Lower lobe of right lung (tissue), 2 donors: ENCODE results near the gene DDX41. TPM values are rescaled to one million over a fixed set of nuclear protein-coding genes. Genes with fewer than 3 reads are reported as not detected.

Experiments used
- ATAC-seq, 2 donors: fragments of 200-7000 bp; cut with Tn5 transposase; one replicate each; pipeline ENCODE4 v1.9.1; 2020 to 2022; ENCODE audit warnings: mild to moderate bottlenecking in 2 of 2, moderate library complexity in 2 of 2
- DNase-seq: peaks from one replicate; pipeline ENCODE4 v3.0.0-alpha.2; 2020
- H3K27ac ChIP-seq: fragments of 200-600 bp; one replicate; pipeline ENCODE4 v1.8.0; 2022
- H3K27me3 ChIP-seq: fragments of 200-600 bp; one replicate; pipeline ENCODE4 v1.8.0; 2022; ENCODE audit warnings: low read depth
- H3K36me3 ChIP-seq: fragments of 200-600 bp; one replicate; pipeline ENCODE4 v1.8.0; 2022; ENCODE audit warnings: mild to moderate bottlenecking
- H3K4me1 ChIP-seq: fragments of 200-600 bp; one replicate; pipeline ENCODE4 v1.8.0; 2022
- H3K4me3 ChIP-seq: fragments of 200-600 bp; one replicate; pipeline ENCODE4 v1.8.0; 2022; ENCODE audit warnings: mild to moderate bottlenecking
- H3K9me3 ChIP-seq: fragments of 200-600 bp; one replicate; pipeline ENCODE4 v1.8.0; 2022
- intact Hi-C: fragments of 100-400 bp; cut with DNase I; formaldehyde crosslinking; loops from one replicate; pipeline ENCODE4 v1.11.0; 2022
- total RNA-seq: library from RNA; stranded (reverse); fragmentation: NEBNext Ultra II Directional; extraction: Animal tissue kit (Norgen Biotek cat#: 25700); gene quantifications from one replicate; pipeline ENCODE4 v1.2.1, GENCODE V29; 2021
- TF ChIP-seq, protein P1 (sequence below): fragments of 200-600 bp; IDR thresholded peaks from one replicate; pipeline ENCODE4 v1.8.0; 2022; ENCODE audit warnings: antibody characterized with exemption, mild to moderate bottlenecking
- donor health status: DM: no; HTN: yes; CAD: no; lungs with severe emphysema.

DDX41 gene
- total RNA-seq, 1 donor from 2014 or later, result 69.4 TPM

DNA sequence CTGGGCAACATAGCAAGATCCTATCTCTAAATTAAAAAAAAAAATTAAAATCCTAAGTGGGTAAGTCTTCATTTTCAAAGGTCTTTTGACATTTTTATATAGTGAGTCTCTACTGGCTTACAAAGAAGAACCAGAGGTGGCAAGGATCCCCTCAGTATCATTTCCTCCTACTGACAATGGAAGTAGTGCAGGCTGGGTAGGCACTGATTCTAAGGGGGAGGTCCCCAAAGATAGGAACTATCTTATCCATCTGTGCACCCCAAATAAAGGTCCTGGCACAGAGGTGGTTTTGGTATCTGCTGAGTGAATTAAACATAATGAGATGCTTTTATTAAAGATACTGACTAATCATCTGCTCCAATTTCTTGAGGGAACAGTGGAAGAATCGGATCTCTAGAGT is 33.4 kb upstream of the DDX41 start:
- DNase-seq (no peak), ATAC-seq (no peak)
- TF ChIP-seq, protein P1, sequence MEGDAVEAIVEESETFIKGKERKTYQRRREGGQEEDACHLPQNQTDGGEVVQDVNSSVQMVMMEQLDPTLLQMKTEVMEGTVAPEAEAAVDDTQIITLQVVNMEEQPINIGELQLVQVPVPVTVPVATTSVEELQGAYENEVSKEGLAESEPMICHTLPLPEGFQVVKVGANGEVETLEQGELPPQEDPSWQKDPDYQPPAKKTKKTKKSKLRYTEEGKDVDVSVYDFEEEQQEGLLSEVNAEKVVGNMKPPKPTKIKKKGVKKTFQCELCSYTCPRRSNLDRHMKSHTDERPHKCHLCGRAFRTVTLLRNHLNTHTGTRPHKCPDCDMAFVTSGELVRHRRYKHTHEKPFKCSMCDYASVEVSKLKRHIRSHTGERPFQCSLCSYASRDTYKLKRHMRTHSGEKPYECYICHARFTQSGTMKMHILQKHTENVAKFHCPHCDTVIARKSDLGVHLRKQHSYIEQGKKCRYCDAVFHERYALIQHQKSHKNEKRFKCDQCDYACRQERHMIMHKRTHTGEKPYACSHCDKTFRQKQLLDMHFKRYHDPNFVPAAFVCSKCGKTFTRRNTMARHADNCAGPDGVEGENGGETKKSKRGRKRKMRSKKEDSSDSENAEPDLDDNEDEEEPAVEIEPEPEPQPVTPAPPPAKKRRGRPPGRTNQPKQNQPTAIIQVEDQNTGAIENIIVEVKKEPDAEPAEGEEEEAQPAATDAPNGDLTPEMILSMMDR, result no peak
- no peak overlapping the region for H3K4me3 ChIP-seq
- H3K4me1 ChIP-seq, result peaks cover 70% of the 10 kb centered on the region
- no peaks in the 10 kb centered on the region for H3K9me3 ChIP-seq
- peaks cover 18% of the 10 kb centered on the region for H3K36me3 ChIP-seq
- H3K27ac ChIP-seq, result no peak overlapping the region
- H3K27me3 ChIP-seq, result no peaks in the 10 kb centered on the region
- intact Hi-C loops, result no loop called here

GRCh38 chr5:177548495-177548894 is 31.7 kb upstream of the DDX41 start:
- no peaks in the 10 kb centered on the region for H3K27me3 ChIP-seq
- no peaks in the 10 kb centered on the region for H3K9me3 ChIP-seq
- DNase-seq, result no peak
- ATAC-seq, result no peak
- H3K36me3 ChIP-seq, result peaks cover 18% of the 10 kb centered on the region
- TF ChIP-seq, protein P1, result no peak
- intact Hi-C loops, result no loop called here
- no peak overlapping the region for H3K4me3 ChIP-seq
- H3K27ac ChIP-seq, result no peak overlapping the region
- peaks cover 69% of the 10 kb centered on the region for H3K4me1 ChIP-seq

DNA sequence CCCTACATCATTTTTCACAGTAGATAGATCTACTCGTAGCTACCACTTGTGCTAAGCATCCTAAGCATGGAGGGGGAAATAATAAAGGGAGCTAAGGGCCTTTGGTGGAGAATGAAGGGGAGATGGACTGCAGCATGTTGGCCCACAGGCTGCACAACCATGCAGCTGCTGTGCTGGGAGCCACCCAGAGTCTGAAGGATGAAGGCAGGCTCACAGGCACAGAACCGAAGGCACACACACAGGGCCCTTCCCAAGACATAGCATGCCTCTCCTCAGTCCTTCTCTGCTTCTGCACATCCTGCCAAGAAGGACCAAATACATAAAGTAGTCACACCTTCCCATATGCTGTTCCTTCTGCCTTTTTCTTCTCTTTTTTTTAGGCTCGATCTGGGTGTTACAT is 31.0 kb upstream of the DDX41 start:
- TF ChIP-seq, protein P1, result no peak
- Histone ChIP-seq H3K4me1 (peaks cover 61% of the 10 kb centered on the region), H3K36me3 (peaks cover 18% of the 10 kb centered on the region), H3K27ac (no peak overlapping the region), H3K4me3 (no peak overlapping the region), H3K27me3 (no peaks in the 10 kb centered on the region), H3K9me3 (no peaks in the 10 kb centered on the region)
- no peak for DNase-seq
- ATAC-seq, result no peak
- intact Hi-C loops, result no loop called here

GRCh38 chr5:177546258-177546741 is 29.5 kb upstream of the DDX41 start:
- TF ChIP-seq, protein P1, result no peak
- peak overlapping the region; percentile 59 for H3K27ac ChIP-seq
- no peaks in the 10 kb centered on the region for H3K27me3 ChIP-seq
- no peaks in the 10 kb centered on the region for H3K9me3 ChIP-seq
- H3K4me1 ChIP-seq, result peaks cover 50% of the 10 kb centered on the region
- no peak overlapping the region for H3K4me3 ChIP-seq
- ATAC-seq, result peak; percentile 81 to 86
- no peak for DNase-seq
- H3K36me3 ChIP-seq, result peaks cover 6% of the 10 kb centered on the region
- intact Hi-C loops, result no loop called here

DNA sequence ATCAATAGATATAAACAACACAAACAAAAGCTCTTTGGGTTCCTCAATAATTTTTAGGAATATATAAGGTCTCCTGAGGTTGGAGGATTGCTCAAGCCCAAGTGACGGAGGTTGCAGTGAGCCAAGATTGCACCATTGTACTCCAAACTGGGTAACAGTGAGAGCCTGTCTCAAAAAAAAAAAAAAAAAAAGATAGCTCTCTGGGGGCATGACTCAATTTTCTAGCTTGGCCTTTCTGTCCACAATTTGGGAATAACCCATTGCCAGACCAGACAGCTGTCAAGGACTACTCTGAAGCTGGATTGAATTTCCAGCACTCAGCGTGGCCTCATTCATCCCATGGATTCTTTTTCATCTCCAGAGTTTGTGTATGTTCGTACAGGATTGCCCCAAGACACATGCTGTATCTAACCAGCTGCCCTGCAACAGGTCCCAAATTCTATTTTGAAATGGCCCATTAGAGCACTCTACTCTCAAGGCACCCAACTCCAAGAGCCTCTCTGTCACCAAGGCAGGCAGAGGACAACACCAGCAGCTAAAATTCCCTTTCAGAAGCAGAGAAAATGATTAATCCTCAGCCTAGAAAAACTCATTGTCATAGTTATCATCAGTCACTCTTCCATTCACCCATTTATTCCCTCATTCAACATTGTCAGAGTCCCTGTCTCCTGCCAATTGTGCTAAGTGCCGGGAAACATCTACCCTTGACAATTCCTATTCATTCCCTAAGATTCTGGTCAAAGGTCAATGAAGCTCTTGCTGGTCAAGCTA is 28.9 kb upstream of the DDX41 start:
- H3K36me3 ChIP-seq, result peaks cover 4% of the 10 kb centered on the region
- TF ChIP-seq, protein P1, result no peak
- no peaks in the 10 kb centered on the region for H3K27me3 ChIP-seq
- DNase-seq, result peak; percentile 62
- intact Hi-C loops, result no loop called here
- no peak overlapping the region for H3K4me3 ChIP-seq
- H3K9me3 ChIP-seq, result no peaks in the 10 kb centered on the region
- peak; percentile 81 for ATAC-seq
- peak overlapping the region; percentile 58 for H3K27ac ChIP-seq
- peaks cover 50% of the 10 kb centered on the region for H3K4me1 ChIP-seq
